OCI-LY1 (cell line): ENCODE results near the gene DDX28.
"Not testable (repeated sequence)": the region's sequence is repeated elsewhere in the genome, so short reads cannot be mapped to it uniquely, and the experiment has no call there.

Experiments
- CTCF ChIP-seq: fragments of 200-600 bp; sonication (generic), shearing (Covaris generic); IDR thresholded peaks from 2 replicates; pipeline ENCODE4 v1.5.1; 2017; ENCODE audit warnings: mild to moderate bottlenecking, antibody characterized with exemption, low read length, moderate library complexity, mixed read lengths
- EZH2 ChIP-seq: fragments of 200-600 bp; sonication (generic), shearing (Covaris generic); IDR thresholded peaks from 2 replicates; pipeline ENCODE4 v1.8.0; 2017; ENCODE audit warnings: borderline replicate concordance, mixed run types, mild to moderate bottlenecking, antibody characterized with exemption, low read length, moderate library complexity, mixed read lengths

GRCh38 chr16:68030108-68030507 is 7.1 kb upstream of the DDX28 start:
- not testable (repeated sequence) for TF ChIP-seq CTCF, EZH2
